BJ (cell line): ENCODE data around the gene C20orf173. TPM values are rescaled to one million over a fixed set of nuclear protein-coding genes. Genes with fewer than 3 reads are reported as not detected.
"Not testable (repeated sequence)": the region's sequence is repeated elsewhere in the genome, so short reads cannot be mapped to it uniquely, and the experiment has no call there.

Experiments used
- CTCF ChIA-PET: fragments of 350-600 bp; formaldehyde crosslinking; extraction: SDS; loops from one replicate; lab custom pipeline; 2021; ENCODE audit warnings: antibody characterized with exemption, inconsistent platforms; lab: Yijun Ruan, JAX
- POLR2A ChIA-PET: fragments of 300-600 bp; sonication (Branson Sonifier 250); formaldehyde crosslinking; extraction: SDS; loops from one replicate; lab custom pipeline; 2021; ENCODE audit warnings: antibody characterized with exemption; lab: Charles Lee
- DNase-seq: peaks from one replicate; pipeline ENCODE4 v3.0.0-alpha.2; 2011; ENCODE audit warnings: low read depth
- H3K27me3 ChIP-seq: 2 replicates; pipeline ENCODE4 v1.6.0; 2011; ENCODE audit warnings: low read length; ENCODE audit not compliant: control insufficient read depth, insufficient read depth
- H3K36me3 ChIP-seq: 2 replicates; pipeline ENCODE4 v1.5.1; 2011; ENCODE audit warnings: low read length; ENCODE audit not compliant: control insufficient read depth, insufficient read depth
- H3K4me3 ChIP-seq: 2 replicates; pipeline ENCODE4 v1.5.1; 2011; ENCODE audit warnings: low read depth, mild to moderate bottlenecking, control low read depth, low read length
- polyA plus RNA-seq: library from polyadenylated mRNA; depleted of rRNA; stranded (reverse); fragments of >200 nt; gene quantifications from 2 replicates; pipeline ENCODE4 v1.2.3, GENCODE V29; 2011
- TF ChIP-seq, protein P1 (sequence below): IDR thresholded peaks from 2 replicates; pipeline ENCODE4 v1.5.1; 2011; ENCODE audit warnings: low read depth, mild to moderate bottlenecking, control low read depth, inconsistent platforms, low read length, moderate library complexity; ENCODE audit not compliant: insufficient read depth

C20orf173 gene
- polyA plus RNA-seq, 1 experiment = not detected

DNA sequence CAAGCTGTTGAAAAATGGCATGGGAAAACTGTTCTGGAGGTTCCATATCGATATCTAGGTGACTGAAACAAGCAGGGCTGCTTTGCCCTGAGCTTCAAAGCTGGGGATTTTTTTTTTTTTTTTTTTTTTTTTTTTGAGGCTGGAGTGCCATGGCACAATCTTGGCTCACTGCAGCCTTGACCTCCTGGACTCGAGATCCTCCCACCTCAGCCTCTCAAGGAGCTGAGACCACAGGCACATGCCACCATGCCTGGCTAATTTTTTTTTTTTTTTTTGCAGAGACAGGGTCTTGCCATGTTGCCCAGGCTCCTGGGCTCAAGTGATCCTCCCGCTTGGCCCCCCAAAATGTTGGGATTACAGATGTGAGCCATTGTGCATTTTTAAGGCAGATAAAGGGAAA is 23.5 kb upstream of the C20orf173 start:
- TF ChIP-seq, protein P1, sequence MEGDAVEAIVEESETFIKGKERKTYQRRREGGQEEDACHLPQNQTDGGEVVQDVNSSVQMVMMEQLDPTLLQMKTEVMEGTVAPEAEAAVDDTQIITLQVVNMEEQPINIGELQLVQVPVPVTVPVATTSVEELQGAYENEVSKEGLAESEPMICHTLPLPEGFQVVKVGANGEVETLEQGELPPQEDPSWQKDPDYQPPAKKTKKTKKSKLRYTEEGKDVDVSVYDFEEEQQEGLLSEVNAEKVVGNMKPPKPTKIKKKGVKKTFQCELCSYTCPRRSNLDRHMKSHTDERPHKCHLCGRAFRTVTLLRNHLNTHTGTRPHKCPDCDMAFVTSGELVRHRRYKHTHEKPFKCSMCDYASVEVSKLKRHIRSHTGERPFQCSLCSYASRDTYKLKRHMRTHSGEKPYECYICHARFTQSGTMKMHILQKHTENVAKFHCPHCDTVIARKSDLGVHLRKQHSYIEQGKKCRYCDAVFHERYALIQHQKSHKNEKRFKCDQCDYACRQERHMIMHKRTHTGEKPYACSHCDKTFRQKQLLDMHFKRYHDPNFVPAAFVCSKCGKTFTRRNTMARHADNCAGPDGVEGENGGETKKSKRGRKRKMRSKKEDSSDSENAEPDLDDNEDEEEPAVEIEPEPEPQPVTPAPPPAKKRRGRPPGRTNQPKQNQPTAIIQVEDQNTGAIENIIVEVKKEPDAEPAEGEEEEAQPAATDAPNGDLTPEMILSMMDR = no peak
- H3K27me3 ChIP-seq = no peaks in the 10 kb centered on the region
- no peak overlapping the region for H3K4me3 ChIP-seq
- POLR2A ChIA-PET = interaction anchor here (0.7 kb wide), 1 partner anchor 107 kb away, joined by 6 read pairs; no protein-coding TSS in a partner anchor
- CTCF ChIA-PET = interaction anchor here (0.6 to 0.9 kb wide), 2 partner anchors 18 to 42 kb away, joined by 3 read pairs; no protein-coding TSS in a partner anchor
- H3K36me3 ChIP-seq = peaks cover 40% of the 10 kb centered on the region
- no peak for DNase-seq

DNA sequence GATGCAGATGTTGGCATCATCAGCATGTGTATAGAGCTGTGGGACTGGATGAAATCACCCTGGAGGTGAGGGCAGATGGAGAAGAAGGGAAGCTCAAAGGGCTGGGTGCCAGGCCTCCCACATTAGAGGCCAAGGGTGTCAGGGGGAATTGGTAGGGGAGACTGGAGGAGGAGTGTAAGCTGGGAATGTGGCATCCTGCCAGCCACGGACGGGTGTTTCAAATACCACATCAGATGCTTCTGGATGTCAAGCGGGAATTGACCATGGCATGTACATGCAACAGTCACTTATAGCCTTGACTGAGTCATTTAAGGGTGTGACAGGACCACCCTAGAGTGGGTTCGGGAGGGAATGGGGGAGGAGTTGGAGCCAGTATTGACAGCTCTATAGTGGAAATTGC is 22.1 kb upstream of the C20orf173 start:
- CTCF ChIA-PET = interaction anchor here (1.8 kb wide), 1 partner anchor 10 kb away, joined by 4 read pairs; no protein-coding TSS in a partner anchor
- no peak for DNase-seq
- Histone ChIP-seq H3K4me3 (no peak overlapping the region), H3K36me3 (peaks cover 30% of the 10 kb centered on the region), H3K27me3 (no peaks in the 10 kb centered on the region)
- POLR2A ChIA-PET = no interaction called here
- TF ChIP-seq, protein P1 = no peak

DNA sequence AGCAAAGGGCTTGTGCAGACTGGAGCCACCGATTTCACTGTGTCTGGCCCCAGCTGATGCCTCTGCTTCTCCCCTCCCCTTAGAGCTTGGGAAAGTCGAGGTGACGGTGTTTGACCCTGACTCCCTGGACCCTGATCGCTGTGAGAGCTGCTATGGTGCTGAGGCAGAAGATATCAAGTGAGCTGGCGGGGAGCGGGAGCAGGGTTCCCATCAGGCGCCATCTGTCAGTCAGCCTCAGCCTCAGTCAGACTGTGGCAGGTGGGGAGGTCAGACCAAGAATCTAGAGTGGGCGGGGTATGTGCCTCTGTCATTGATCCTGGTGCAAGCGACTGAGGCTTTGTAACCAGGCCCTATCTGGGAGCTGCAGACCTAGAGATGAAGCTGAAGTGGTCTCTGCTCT is 17.9 kb upstream of the C20orf173 start:
- TF ChIP-seq, protein P1 = no peak
- Histone ChIP-seq H3K4me3 (no peak overlapping the region), H3K27me3 (no peaks in the 10 kb centered on the region), H3K36me3 (peaks cover 22% of the 10 kb centered on the region)
- ChIA-PET POLR2A (no interaction called here), CTCF (no interaction called here)
- DNase-seq = no peak

DNA sequence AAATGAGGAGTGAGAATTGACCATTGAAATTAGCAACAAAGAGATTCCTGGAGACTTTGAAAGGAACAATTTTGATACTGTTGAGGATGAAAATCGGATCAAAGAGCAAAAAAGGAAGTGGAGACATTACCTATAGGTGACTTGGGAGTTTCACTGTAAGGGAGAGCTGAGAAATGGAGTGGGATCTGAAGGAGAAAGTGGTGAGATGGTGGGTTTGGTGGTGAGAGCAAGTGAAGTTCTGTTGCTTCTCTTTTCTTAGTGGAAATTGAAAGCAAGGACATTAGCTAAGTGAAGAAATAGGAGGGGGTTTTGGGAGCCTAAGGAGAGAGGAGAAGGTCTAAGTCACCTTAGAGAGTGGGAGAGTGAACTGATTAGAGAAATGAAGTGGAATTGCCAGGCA is 16.7 kb upstream of the C20orf173 start:
- no peak for DNase-seq
- peaks cover 19% of the 10 kb centered on the region for H3K36me3 ChIP-seq
- H3K27me3 ChIP-seq = no peaks in the 10 kb centered on the region
- TF ChIP-seq, protein P1 = no peak
- POLR2A ChIA-PET = no interaction called here
- CTCF ChIA-PET = no interaction called here
- no peak overlapping the region for H3K4me3 ChIP-seq

DNA sequence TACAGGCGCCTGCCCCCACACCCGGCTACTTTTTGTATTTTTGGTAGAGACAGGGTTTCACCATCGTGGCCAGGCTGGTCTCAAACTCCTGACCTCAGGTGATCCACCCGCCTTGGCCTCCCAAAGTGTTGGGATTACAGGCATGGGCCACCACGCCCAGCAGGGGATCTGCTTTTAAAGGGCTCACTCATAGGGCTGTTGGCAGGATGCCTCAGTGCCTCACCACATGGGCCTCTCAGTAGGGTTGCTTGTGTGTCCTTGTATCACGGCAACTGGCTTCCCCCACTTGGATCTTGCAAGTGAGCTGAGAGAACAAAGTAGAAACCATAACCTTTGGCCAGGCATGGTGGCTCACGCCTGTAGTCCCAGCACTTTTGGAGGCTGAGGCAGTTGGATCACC is 15.5 kb upstream of the C20orf173 start:
- H3K27me3 ChIP-seq, CTCF ChIA-PET, DNase-seq, H3K4me3 ChIP-seq, POLR2A ChIA-PET: not testable (repeated sequence)
- peaks cover 16% of the 10 kb centered on the region for H3K36me3 ChIP-seq

DNA sequence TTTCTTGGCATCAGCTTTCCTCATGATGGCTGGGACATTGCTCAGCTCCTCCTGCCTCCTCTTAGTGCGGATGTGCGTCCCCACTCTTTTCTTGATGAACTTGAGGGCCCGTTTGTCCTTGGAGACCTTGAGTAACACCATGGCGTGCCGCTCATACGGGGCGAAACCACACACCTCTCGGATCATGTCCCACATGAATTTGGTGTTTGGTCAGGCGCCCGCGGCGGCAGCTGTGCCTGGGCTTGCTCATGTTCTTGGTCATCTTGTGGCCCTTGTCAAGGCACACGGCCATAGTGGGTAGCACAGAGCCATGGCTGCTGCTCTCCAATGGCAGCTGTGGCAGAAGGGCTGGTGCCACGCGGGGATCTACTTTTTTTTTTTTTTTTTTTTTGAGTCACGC is 15.0 kb upstream of the C20orf173 start:
- TF ChIP-seq, protein P1 = no peak
- POLR2A ChIA-PET = no interaction called here
- Histone ChIP-seq H3K4me3 (no peak overlapping the region), H3K27me3 (no peaks in the 10 kb centered on the region), H3K36me3 (peaks cover 16% of the 10 kb centered on the region)
- DNase-seq = no peak
- CTCF ChIA-PET = no interaction called here
